NCI-H2171 (cell line): ENCODE data around the gene CHPT1.
"Not testable (repeated sequence)": the region's sequence is repeated elsewhere in the genome, so short reads cannot be mapped to it uniquely, and the experiment has no call there.

Experiments used
- DNase-seq: peaks from one replicate; lab custom pipeline; 2025; lab: John Stamatoyannopoulos, UW

The CHPT1 gene

DNA sequence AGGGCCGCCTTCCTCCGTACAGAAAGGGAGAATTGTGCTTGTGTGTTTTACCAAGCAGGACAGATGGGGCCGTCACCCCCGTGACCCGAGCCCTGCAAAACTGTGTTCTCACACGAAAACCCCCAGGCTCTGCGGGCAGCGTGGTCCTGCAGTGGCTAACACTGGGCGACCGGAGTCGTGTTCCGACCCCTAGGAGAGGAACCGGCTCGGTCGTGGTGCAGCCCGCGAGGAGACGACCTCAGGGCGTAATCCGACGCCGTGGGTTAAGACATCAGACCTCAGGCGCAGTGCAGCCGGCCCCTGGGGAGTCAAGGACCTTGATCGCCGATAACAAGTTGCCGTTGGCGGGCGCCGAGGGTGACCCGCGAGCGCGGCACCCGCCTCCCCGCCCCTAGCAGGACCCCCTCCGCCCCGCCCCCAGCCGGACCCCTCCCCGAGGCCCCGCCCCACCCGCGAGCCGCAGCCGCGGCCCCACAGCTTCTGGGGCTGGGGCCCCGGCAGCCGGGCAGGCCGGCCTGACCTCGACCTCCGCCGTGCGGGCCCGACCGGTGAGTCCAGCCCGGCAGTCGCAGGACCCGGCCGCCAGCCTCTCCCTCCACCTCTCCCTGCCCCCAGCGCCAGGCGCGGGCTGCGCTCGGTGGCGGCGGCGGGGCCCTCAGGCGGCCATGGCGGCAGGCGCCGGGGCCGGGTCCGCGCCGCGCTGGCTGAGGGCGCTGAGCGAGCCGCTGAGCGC is at the start of gene CHPT1:
TSS of gene CHPT1 (plus strand) at position 444 of the 733 bp plus-strand sequence. CDS start at position 666, 222 bp downstream.
- DNase-seq = peak; percentile 63

DNA sequence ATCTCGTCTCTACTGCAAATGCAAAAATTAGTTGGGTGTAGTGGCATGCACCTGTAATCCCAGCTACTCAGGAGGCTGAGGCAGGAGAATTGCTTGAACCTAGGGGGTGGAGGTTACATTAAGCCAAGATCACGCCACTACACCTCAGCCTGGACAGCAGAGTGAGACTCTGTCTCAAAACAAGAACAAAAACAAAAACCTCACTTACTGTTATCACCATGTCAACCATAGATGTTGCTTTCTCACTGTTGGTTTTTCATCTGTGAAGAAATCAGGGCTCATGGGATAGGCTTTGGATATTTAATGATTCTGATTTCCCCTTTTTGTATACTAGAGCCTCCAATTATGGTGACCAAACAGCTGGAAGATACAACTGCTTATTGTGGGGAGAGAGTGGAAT is 49.7 kb upstream of the CHPT1 start:
- DNase-seq = no peak

DNA sequence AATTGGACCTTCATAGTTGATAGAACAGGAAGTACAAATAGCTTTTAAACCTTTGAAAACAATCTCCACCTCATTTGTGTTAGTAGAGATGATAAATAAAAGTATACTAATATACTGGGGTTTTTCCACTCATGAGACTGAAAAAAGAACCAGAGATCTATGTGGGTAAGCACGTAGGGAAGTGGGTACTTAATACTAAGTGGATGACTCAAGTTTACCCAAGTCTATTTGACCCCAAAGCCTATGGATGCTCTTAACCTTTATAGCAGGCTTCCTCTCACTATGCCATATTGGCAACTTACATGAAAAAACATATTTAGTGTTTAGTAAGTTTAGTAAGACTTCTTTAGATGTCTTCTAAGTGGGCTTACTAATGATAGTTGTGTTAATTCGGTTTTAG is 49.2 kb upstream of the CHPT1 start:
- DNase-seq = no peak

GRCh38 chr12:101650346-101651117 is 46.9 kb upstream of the CHPT1 start:
- no peak for DNase-seq

- no peak for DNase-seq
Observed at GRCh38 chr12:101653030-101653429, 44.4 kb upstream of the CHPT1 start.

DNA sequence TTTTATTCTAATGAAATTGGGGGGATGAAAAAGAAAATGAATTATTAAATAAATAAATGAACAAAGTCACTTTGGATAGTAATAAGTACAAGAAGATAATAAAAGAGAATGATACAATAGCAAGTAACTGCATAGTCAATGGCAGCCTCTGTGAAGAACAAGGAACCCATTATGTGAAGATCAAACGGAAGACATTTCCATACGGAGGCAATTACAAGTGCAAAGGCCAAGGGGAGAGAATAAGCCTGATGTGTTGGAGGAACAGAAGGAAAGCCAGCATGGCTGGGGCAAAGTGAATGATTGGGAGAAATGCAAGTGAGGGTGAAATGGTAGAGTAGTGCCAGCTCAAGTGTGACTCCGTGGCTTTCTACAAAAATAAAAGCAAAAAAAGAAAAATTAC is 43.9 kb upstream of the CHPT1 start:
- DNase-seq = no peak

DNA sequence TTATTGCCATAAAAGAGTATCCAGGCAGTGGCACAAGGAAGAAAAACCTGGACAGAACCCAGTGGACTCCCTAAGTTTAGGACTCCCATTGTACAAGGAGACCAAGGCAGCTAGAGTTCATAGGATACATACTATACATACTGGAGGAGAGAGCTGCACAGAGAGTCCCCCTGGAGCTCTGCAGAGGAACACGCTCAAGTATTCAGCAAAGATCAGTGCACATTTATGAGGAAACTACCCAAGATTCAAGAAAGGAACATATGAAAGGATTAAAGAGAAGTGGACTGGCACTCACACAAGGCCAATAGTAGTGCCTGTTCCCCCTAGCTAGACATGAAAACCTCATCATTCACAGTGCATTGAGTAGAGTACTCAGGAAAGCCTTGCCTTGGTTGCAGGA is 43.0 kb upstream of the CHPT1 start:
- DNase-seq = no peak

DNA sequence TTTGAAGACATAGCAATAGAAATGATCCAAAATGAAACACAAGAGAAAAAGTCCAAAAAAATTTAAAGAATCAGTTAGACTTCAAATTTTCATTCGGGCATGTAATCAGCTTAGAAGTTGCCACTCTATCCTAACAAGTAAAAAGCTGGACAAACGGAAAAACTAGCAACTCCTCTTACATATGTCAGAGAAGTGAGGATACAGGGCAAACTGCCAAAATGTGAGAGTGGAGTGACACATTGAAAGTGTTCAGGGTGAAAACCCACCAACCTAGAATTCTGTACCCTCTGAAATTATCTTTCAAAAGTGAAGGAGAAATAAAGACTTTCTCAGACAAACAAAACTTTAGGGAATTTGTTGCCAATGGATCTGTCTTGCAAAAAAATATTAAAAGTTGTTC is 42.0 kb upstream of the CHPT1 start:
- no peak for DNase-seq

DNA sequence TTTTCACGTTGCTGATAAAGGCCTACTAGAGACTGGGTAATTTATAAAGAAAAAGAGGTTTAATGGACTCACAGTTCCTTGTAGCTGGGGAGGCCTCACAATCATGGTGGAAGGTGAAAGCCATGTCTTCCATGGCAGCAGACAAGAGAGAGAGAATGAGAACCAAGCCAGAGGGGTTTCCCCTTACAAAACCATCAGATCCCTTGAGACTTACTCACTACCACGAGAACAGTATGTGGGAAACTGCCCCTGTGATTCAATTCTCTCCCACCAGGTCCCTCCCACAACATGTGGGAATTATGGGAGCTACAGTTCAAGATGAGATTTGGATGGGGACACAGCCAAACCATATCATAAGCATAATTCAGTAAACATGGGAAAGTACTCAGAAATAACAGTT is 36.8 kb upstream of the CHPT1 start:
- DNase-seq = not testable (repeated sequence)

GRCh38 chr12:101663298-101663697 is 34.1 kb upstream of the CHPT1 start:
- no peak for DNase-seq

DNA sequence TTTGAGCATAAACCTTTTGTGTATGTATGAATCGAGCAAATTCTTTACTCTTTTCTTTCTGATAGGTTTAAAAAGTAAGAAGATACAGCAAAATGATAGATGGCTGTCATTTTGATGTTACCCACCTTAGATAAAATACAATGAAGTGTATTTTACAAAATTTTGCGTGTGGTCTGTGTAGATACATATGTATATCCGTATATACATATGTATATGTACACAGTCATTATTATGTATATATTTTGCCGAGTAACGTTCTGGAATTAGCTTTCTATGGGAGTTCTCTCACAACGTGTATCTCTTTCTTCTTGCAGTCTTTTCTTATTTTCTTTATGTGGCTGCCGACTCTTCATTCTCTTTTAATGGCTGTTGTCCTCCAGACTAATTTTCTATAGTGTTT is 32.4 kb upstream of the CHPT1 start:
- no peak for DNase-seq

DNA sequence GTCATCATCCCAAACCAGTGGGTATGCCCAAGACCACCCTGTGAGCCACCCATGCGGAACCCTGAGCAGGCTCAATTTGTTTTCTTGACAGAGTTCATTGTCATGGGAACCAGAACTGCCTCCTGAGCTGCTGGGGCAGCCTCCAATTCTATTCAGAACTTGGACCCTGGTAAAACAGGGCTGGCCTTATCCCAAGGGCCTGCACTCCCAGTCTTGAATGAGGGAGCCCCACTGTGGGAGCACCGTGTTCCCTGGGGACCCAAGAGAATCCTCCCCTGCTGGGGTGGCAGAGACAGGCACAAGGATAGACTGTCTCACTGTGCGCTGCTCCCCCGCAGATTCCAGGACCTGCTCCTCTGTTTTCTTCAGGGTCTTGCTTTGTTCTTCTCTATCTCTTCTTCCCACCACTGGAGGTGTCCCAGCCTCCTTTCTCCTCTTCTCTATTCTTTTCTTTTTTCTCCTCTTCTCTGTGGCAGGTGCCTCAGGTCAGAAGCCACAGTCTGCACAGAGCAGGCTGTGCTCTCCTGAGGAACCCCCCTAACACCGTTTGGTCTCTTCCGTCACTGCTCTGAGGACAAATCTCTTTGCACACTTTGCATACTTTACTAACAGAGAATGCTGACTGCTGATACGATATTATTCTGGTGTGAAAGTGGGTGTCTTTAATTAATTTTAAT is 31.2 kb upstream of the CHPT1 start:
- DNase-seq = no peak

- DNase-seq = no peak
Observed at GRCh38 chr12:101667591-101667990, 29.8 kb upstream of the CHPT1 start.

DNA sequence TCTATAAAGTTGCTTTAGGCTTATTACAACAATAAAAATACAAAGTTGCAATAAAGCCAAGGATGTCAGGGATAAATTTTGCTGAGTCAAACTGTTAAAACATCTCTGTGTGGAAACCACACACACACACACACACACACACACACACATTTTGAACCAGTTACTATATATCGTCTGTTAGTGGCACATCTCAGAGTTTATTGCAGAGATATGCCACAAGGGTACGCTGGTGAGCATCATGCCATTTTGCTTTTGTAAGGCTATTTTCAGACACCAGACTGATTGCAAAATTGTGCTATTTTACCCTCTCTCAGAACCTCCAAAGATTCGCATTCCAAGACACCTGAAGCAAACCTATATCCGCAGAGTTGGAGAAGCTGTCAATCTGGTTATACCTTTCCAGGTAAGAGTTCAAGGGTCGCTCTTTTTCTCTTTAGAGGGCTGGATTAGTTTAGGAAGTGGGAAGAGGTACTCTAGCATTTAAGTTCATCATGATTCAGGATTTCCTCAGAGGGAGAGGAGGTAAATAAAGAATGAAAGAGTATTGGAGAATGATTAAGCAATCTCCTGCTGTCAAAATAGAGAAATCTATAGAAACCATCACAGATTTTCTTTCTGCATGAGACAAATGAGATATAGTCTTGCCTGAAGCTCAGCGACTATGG is 27.3 kb upstream of the CHPT1 start:
- no peak for DNase-seq

- DNase-seq = no peak
Observed at GRCh38 chr12:101671157-101671791, 26.2 kb upstream of the CHPT1 start.

DNA sequence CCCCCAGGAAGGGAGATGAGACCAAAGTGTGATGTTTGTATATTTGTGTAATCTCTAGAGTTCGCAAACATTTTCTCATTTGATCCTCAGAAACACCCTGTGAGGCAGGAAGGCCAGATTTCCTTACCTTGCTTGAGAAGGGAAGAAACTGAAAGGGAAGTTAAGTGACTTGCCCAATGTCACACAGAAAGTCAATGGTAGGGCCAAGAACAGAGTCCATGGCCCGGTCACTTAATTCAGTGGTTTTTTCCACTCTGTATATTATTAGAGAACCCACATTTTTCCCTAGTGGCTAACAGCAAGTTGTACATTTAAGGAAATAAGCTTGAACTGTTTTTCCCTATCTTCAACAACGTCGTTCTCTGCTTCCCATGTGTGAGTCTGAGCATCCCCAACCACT is 25.6 kb upstream of the CHPT1 start:
- DNase-seq = no peak

- no peak for DNase-seq
Observed at GRCh38 chr12:101675555-101675954, 21.9 kb upstream of the CHPT1 start.

GRCh38 chr12:101676497-101676896 is 20.9 kb upstream of the CHPT1 start:
- not testable (repeated sequence) for DNase-seq

- DNase-seq = no peak
Observed at GRCh38 chr12:101678081-101678480, 19.4 kb upstream of the CHPT1 start.

DNA sequence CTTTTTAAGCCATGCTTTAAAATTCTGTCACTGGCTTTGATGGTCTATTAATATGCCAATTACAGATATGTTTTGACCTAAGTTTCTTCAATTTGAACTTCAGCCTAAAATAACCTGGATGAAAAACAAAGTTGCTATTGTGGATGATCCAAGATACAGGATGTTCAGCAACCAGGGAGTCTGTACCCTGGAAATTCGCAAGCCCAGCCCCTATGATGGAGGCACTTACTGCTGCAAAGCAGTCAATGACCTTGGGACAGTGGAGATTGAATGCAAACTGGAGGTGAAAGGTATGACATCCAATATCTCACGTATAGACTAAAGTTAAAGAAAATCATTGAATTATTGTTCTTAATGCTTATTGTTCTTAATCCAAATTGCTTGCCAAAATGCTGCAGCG is 17.2 kb upstream of the CHPT1 start:
- DNase-seq = no peak

GRCh38 chr12:101680647-101681046 is 16.8 kb upstream of the CHPT1 start:
- DNase-seq = no peak

DNA sequence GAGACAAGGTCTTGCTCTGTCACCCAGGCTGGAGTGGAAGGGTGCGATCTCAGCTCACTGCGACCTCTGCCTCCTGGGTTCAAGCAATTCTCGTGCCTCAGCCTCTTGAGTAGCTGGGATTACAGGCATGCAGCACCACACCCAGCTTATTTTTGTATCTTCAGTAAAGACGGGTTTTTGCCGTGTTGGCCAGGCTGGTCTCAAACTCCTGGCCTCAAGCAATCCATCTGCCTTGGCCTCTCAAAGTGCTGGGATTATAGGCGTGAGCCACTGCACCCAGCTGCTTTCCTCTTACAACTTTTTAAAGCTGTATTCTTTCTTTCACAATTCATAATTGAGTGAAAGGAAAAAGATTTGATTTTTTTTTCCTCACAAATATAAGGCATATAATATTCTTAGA is 15.8 kb upstream of the CHPT1 start:
- not testable (repeated sequence) for DNase-seq
